Activated CD4-positive, alpha-beta T cell treated with anti-CD3 and anti-CD28 coated beads, Interleukin-2, amount 10 ng/mL, durations not matched to agents 24 days and 14 days (primary cell): ENCODE data around the gene MTF2. TPM values are rescaled to one million over a fixed set of nuclear protein-coding genes. Genes with fewer than 3 reads are reported as not detected.

Experiments
- total RNA-seq: library from RNA; stranded (reverse); gene quantifications from 2 replicates; pipeline ENCODE4 v1.2.3, GENCODE V29; 2022

The MTF2 gene
- total RNA-seq, 1 donor from 2014 or later: 64.3 TPM

Other genes starting within 250 kb of the MTF2 start
- 1,231 and 1,282 TPM in 2 replicates for gene RPL5, start 247.2 kb upstream of the MTF2 start, total RNA-seq
- gene DIPK1A, start 117.8 kb upstream of the MTF2 start, total RNA-seq: 18.8 and 19.7 TPM in 2 replicates
- 43.1 and 44.7 TPM in 2 replicates for gene TMED5, start 101.1 kb downstream of the MTF2 start, total RNA-seq
- 16.4 and 17.9 TPM in 2 replicates for gene CCDC18, start 101.4 kb downstream of the MTF2 start, total RNA-seq